PC-3 (cell line): Measurements from ENCODE around the gene ORC1.

Source experiments
- EZH2 ChIP-seq: fragments of 300-600 bp; sonication (generic); IDR thresholded peaks from one replicate; pipeline ENCODE4 v1.6.1; 2017; ENCODE audit warnings: antibody characterized with exemption, mild to moderate bottlenecking, low read length; ENCODE audit not compliant: unreplicated experiment
- EZH2phosphoT487 ChIP-seq: fragments of 300-600 bp; sonication (generic); IDR thresholded peaks from 2 replicates; pipeline ENCODE4 v1.6.1; 2018; ENCODE audit warnings: mild to moderate bottlenecking, antibody characterized with exemption, low read length, borderline replicate concordance
- TF ChIP-seq, protein P1 (sequence below): fragments of 300-600 bp; sonication (generic); conservative IDR thresholded peaks from 2 replicates; pipeline ENCODE4 v1.5.1; 2017; ENCODE audit warnings: antibody characterized with exemption, low read depth, mild to moderate bottlenecking, low read length

- TF ChIP-seq, protein P1, sequence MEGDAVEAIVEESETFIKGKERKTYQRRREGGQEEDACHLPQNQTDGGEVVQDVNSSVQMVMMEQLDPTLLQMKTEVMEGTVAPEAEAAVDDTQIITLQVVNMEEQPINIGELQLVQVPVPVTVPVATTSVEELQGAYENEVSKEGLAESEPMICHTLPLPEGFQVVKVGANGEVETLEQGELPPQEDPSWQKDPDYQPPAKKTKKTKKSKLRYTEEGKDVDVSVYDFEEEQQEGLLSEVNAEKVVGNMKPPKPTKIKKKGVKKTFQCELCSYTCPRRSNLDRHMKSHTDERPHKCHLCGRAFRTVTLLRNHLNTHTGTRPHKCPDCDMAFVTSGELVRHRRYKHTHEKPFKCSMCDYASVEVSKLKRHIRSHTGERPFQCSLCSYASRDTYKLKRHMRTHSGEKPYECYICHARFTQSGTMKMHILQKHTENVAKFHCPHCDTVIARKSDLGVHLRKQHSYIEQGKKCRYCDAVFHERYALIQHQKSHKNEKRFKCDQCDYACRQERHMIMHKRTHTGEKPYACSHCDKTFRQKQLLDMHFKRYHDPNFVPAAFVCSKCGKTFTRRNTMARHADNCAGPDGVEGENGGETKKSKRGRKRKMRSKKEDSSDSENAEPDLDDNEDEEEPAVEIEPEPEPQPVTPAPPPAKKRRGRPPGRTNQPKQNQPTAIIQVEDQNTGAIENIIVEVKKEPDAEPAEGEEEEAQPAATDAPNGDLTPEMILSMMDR: no peak
- TF ChIP-seq EZH2phosphoT487: no peak
- TF ChIP-seq EZH2: no peak
These were observed 16.5 kb upstream of the ORC1 start for GRCh38 chr1:52420713-52421112.
